Measurements from ENCODE around the gene DBF4.

GRCh38 chr7:87875151-87876039 lies 898 bp upstream of the DBF4 start:
- TF ChIP-seq CTCF (IDR thresholded peaks at IDR 0.05 in 2 of 3, conservative IDR thresholded peaks at IDR 0.05 in 1 of 3; ENCODE audit: control insufficient read depth in 2 of 3, extremely low read depth in 1 of 3, insufficient read depth in 1 of 3, low read depth in 3 of 3, low read length in 3 of 3) (no peak), POLR2A (IDR thresholded peaks at IDR 0.05; ENCODE audit: low read depth, low read length) (no peak), EZH2 (IDR thresholded peaks at IDR 0.05; ENCODE audit: borderline replicate concordance, control insufficient read depth, low read depth, low read length) (no peak), CHD4 (IDR thresholded peaks at IDR 0.05) (no peak), KLF5 (IDR thresholded peaks at IDR 0.05; ENCODE audit: partially characterized antibody) (no peak), NR2C1 (IDR thresholded peaks at IDR 0.05) (no peak), TAF1 (IDR thresholded peaks at IDR 0.05; ENCODE audit: borderline replicate concordance, low read depth, low read length) (no peak), SIN3A (IDR thresholded peaks at IDR 0.05; ENCODE audit: low read depth, low read length) (no peak), REST (IDR thresholded peaks at IDR 0.05; ENCODE audit: low read depth, low read length) (no peak), ZNF274 (IDR thresholded peaks at IDR 0.05; ENCODE audit: insufficient read depth, insufficient read length) (no peak)

Data from GM12878 (cell line).